Ascending aorta (tissue), 2 donors: Measurements from ENCODE around the gene PDCL3. TPM values are rescaled to one million over a fixed set of nuclear protein-coding genes. Genes with fewer than 3 reads are reported as not detected.

Source experiments
- DNase-seq, 2 donors: peaks; one replicate each; pipeline ENCODE4 v3.0.0-alpha.2; 2019; ENCODE audit warnings: low spot score in 2 of 2
- H3K27ac ChIP-seq, 2 donors: fragments of 200-600 bp; sonication (generic); one replicate each; pipeline ENCODE4 v1.5.1; 2016 to 2017; ENCODE audit warnings: mild to moderate bottlenecking in 1 of 2
- H3K27me3 ChIP-seq: fragments of 200-600 bp; sonication (generic); one replicate; pipeline ENCODE4 v1.5.1; 2017
- H3K36me3 ChIP-seq, 2 donors: fragments of 200-600 bp; sonication (generic); one replicate each; pipeline ENCODE4 v1.5.1; 2016
- H3K4me1 ChIP-seq, 2 donors: fragments of 200-600 bp; sonication (generic); one replicate each; pipeline ENCODE4 v1.5.1; 2016 to 2017; ENCODE audit warnings: mild to moderate bottlenecking in 1 of 2
- H3K4me3 ChIP-seq, 2 donors: fragments of 200-600 bp; sonication (generic); one replicate each; pipeline ENCODE4 v1.5.1; 2016 to 2017; ENCODE audit warnings: mild to moderate bottlenecking in 1 of 2
- H3K9me3 ChIP-seq, 2 donors: fragments of 200-600 bp; sonication (generic); one replicate each; pipeline ENCODE4 v1.5.1; 2016
- CTCF ChIP-seq, 3 experiments: fragments of 200-600 bp in 2 of 3; fragments of 450-650 bp in 1 of 3; sonication (generic) in 2 of 3; IDR thresholded peaks; one replicate each; pipeline ENCODE4 v1.5.1; 2016 to 2019; ENCODE audit warnings: antibody characterized with exemption in 3 of 3, mild to moderate bottlenecking in 1 of 3, moderate library complexity in 1 of 3
- intact Hi-C: fragments of 100-400 bp; cut with DNase I; formaldehyde crosslinking; loops from one replicate; pipeline ENCODE4 v1.15.1; 2023
- total RNA-seq: library from RNA; depleted of rRNA; stranded (reverse); fragments of >200 nt; gene quantifications from one replicate; pipeline ENCODE4 v1.1.0, GENCODE V29; 2016

Gene PDCL3
- total RNA-seq, 1 donor from 2014 or later, result 8.1 TPM

- TF ChIP-seq CTCF (IDR thresholded peaks at IDR 0.05), result no peak
- no peaks in the 10 kb centered on the region for H3K36me3 ChIP-seq
- no peak overlapping the region for H3K27ac ChIP-seq
- no peaks in the 10 kb centered on the region for H3K27me3 ChIP-seq
- no peaks in the 10 kb centered on the region for H3K9me3 ChIP-seq
- DNase-seq, result no peak
- H3K4me1 ChIP-seq, result peaks cover 0 to 9% of the 10 kb centered on the region in 2 donors
- intact Hi-C loops, result loop anchor here (5.0 to 10.0 kb wide), 5 partner anchors 143 to 1223 kb away; partner anchors contain the start of genes CHST10, CNOT11, EIF5B and REV1
- no peak overlapping the region for H3K4me3 ChIP-seq
These were observed 2.5 kb upstream of the PDCL3 start for GRCh38 chr2:100560216-100560830.

- intact Hi-C loops, result loop anchor here (5.0 to 10.0 kb wide), 5 partner anchors 144 to 1224 kb away; partner anchors contain the start of genes CHST10, CNOT11, EIF5B and REV1
- TF ChIP-seq CTCF (IDR thresholded peaks at IDR 0.05), result no peak
- DNase-seq, result no peak
- Histone ChIP-seq H3K27me3 (no peaks in the 10 kb centered on the region), H3K9me3 (no peaks in the 10 kb centered on the region), H3K4me1 (peaks cover 0 to 9% of the 10 kb centered on the region in 2 donors), H3K4me3 (no peak overlapping the region), H3K27ac (peak overlapping the region in 1 of 2 donors; percentile 79), H3K36me3 (no peaks in the 10 kb centered on the region)
These were observed 1.6 kb upstream of the PDCL3 start for GRCh38 chr2:100561191-100561590.

GRCh38 chr2:100563407-100564247 lies 834 bp downstream of the PDCL3 start:
- Histone ChIP-seq H3K4me3 (peak overlapping the region; percentile 79 to 84), H3K4me1 (peaks cover 0 to 9% of the 10 kb centered on the region in 2 donors), H3K9me3 (no peaks in the 10 kb centered on the region), H3K27ac (peak overlapping the region; percentile 79 to 85), H3K27me3 (no peaks in the 10 kb centered on the region), H3K36me3 (peaks cover 4 to 13% of the 10 kb centered on the region in 2 donors)
- intact Hi-C loops, result loop anchor here (2.0 to 10.0 kb wide), 7 partner anchors 41 to 1226 kb away; partner anchors contain the start of genes CHST10, CNOT11, EIF5B and REV1
- no peak for TF ChIP-seq CTCF (IDR thresholded peaks at IDR 0.05)
- DNase-seq, result no peak

- no peaks in the 10 kb centered on the region for H3K27me3 ChIP-seq
- no peak for DNase-seq
- no peak for TF ChIP-seq CTCF (IDR thresholded peaks at IDR 0.05)
- no peak overlapping the region for H3K4me3 ChIP-seq
- intact Hi-C loops, result loop anchor here (10.0 kb wide), 3 partner anchors 556 to 1074 kb away; partner anchors contain the start of genes CNOT11 and REV1
- H3K27ac ChIP-seq, result no peak overlapping the region
- H3K36me3 ChIP-seq, result peaks cover 45 to 64% of the 10 kb centered on the region in 2 donors
- H3K9me3 ChIP-seq, result no peaks in the 10 kb centered on the region
- peaks cover 0 to under 1% of the 10 kb centered on the region in 2 donors for H3K4me1 ChIP-seq
These were observed 6.2 kb downstream of the PDCL3 start for GRCh38 chr2:100568989-100569388.

- H3K36me3 ChIP-seq, result peaks cover 49 to 83% of the 10 kb centered on the region in 2 donors
- intact Hi-C loops, result no loop called here
- no peaks in the 10 kb centered on the region for H3K27me3 ChIP-seq
- no peaks in the 10 kb centered on the region for H3K9me3 ChIP-seq
- no peaks in the 10 kb centered on the region for H3K4me1 ChIP-seq
- no peak overlapping the region for H3K27ac ChIP-seq
- DNase-seq, result no peak
- no peak for TF ChIP-seq CTCF (IDR thresholded peaks at IDR 0.05)
- no peak overlapping the region for H3K4me3 ChIP-seq
These were observed 8.9 kb downstream of the PDCL3 start for GRCh38 chr2:100571668-100572067.
